Stimulated activated CD4-positive, alpha-beta T cell treated with anti-CD3 and anti-CD28 coated beads, TNF-alpha, amount 100 ng/mL, for 48 hours (primary cell): ENCODE data around the gene VKORC1.

Source experiments
- DNase-seq, 3 donors: peaks; one replicate each; pipeline ENCODE4 v3.0.0-alpha.2; 2020; ENCODE audit warnings: low read depth in 3 of 3

The VKORC1 gene

DNA sequence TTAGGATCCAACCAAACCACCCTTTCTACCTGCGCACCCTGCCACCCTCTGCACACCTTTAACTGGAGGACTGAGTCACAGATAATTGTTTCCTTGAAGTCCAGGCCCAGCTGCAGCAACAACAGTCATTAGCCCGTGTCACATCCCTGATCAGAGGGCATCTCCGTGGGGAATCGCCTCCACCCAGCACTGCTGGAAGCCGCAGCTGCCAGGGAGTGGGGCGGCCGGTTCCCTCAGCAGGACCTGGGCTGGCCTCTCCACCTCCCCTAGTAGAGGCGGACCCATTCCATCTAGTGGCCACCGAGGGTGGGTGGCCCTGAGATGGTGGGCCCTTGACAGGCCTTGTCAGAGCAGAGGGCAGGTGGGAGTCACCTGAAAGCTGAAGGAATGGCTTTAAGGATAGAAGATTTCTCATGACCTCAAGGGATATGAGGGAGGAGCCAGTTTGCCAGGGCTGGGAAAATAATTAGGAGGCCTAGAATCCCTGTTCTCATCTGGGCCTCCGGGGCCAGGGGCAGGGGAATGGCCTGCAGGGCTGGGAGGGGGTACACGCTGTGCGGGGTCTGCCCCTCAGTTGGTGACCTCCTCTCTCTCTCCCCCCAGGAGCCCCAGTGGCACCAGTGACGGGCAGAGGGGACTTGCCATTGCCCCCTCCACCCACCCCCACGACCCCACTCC lies 12.1 kb downstream of the VKORC1 start:
- no peak for DNase-seq

DNA sequence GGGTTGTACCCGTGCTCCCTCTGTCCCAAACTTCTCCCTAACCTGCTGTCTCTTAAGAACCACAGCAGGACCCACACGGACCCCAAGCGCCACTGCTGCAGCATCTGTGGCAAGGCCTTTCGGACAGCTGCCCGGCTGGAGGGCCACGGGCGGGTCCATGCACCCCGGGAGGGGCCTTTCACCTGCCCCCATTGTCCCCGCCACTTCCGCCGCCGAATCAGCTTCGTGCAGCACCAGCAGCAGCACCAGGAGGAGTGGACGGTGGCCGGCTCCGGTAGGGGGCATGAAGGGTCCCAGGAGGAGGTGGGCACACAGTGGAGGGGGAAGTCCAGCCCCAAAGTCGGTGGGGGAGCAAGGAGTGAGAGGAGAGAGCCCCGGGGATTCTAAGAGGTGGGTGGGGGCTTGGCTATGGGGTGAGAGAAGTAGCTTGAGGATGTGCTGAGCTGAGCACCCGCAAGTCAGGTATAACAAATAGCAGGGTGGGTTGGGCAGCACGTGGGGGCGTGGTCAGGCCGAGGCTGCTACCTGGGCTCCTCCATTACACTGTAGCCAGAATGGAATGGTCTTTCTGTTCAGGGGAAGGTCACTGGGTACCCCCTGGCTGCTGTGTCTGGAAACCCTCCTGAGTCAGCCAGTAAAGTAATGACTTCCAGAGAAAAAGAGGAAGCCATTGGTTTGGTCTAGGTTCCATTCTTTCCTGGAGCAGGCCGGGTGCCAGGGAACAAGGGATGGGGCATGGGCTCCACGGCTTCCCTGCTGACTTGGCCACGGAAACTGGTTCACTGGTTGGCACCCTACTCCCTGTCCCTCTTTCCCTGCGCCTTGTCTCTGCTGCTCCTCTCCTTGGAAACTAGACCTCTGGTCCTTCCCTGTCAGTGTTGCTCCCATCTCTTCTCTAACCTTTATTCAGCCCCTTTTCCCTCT lies 12.9 kb downstream of the VKORC1 start:
- no peak for DNase-seq

DNA sequence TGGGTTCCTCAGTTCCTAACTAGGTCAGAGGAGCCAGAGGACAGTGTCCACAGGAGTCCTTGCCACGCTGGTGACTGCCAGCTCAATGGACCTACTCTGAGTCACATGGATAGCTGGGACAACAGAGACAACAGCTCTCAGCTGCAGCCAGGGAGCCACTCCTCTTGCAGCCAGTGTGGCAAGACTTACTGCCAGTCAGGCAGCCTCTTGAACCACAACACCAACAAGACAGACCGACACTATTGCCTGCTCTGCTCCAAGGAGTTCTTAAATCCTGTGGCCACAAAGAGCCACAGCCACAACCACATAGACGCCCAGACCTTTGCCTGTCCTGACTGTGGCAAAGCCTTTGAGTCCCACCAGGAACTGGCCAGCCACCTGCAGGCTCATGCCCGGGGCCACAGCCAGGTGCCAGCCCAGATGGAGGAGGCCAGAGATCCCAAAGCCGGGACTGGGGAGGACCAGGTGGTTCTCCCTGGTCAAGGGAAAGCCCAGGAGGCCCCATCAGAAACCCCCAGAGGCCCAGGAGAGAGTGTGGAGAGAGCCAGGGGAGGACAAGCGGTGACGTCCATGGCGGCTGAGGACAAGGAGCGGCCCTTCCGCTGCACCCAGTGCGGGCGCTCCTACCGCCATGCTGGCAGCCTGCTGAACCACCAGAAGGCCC lies 13.7 kb downstream of the VKORC1 start:
- no peak for DNase-seq

DNA sequence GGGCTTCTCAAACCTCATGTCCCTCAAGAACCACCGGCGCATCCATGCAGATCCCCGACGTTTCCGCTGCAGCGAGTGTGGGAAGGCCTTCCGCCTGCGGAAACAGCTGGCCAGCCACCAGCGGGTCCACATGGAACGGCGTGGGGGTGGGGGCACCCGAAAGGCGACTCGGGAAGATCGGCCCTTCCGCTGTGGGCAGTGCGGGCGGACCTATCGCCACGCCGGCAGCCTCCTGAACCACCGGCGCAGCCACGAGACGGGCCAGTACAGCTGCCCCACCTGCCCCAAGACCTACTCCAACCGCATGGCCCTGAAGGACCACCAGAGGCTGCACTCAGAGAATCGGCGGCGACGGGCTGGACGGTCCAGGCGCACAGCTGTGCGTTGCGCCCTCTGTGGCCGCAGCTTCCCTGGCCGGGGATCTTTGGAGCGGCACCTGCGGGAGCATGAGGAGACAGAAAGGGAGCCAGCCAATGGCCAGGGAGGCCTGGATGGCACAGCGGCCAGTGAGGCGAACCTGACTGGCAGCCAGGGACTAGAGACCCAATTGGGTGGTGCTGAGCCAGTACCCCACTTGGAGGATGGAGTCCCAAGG lies 14.5 kb downstream of the VKORC1 start:
- no peak for DNase-seq

DNA sequence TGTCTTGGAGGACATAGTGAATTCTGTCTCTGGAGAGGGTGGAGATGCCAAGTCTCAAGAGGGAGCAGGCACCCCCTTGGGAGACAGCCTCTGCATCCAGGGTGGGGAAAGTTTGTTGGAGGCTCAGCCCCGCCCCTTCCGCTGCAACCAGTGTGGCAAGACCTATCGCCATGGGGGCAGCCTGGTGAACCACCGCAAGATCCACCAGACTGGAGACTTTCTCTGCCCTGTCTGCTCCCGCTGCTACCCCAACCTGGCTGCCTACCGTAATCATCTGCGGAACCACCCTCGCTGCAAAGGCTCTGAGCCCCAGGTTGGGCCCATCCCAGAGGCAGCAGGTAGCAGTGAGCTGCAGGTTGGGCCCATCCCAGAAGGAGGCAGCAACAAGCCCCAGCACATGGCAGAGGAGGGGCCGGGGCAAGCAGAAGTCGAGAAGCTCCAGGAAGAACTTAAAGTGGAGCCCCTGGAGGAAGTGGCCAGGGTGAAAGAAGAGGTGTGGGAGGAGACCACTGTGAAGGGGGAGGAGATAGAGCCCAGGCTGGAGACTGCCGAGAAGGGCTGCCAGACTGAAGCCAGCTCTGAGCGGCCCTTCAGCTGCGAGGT lies 15.2 kb downstream of the VKORC1 start:
- DNase-seq = no peak

DNA sequence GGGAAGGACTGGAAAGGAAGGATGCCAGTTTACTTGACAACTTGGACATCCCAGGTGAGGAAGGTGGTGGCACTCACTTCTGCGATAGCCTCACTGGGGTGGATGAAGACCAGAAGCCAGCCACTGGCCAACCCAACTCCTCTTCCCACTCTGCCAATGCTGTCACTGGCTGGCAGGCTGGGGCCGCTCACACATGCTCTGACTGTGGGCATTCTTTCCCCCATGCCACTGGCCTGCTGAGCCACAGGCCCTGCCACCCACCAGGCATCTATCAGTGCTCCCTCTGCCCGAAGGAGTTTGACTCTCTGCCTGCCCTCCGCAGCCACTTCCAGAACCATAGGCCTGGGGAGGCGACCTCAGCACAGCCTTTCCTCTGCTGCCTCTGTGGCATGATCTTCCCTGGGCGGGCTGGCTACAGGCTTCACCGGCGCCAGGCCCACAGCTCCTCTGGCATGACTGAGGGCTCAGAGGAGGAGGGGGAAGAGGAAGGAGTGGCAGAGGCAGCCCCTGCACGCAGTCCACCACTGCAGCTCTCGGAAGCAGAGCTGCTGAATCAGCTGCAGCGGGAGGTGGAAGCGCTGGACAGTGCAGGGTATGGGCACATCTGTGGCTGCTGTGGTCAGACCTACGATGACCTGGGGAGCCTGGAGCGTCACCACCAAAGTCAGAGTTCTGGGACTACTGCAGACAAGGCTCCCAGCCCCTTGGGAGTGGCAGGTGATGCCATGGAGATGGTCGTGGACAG lies 15.8 kb downstream of the VKORC1 start:
- DNase-seq = no peak

DNA sequence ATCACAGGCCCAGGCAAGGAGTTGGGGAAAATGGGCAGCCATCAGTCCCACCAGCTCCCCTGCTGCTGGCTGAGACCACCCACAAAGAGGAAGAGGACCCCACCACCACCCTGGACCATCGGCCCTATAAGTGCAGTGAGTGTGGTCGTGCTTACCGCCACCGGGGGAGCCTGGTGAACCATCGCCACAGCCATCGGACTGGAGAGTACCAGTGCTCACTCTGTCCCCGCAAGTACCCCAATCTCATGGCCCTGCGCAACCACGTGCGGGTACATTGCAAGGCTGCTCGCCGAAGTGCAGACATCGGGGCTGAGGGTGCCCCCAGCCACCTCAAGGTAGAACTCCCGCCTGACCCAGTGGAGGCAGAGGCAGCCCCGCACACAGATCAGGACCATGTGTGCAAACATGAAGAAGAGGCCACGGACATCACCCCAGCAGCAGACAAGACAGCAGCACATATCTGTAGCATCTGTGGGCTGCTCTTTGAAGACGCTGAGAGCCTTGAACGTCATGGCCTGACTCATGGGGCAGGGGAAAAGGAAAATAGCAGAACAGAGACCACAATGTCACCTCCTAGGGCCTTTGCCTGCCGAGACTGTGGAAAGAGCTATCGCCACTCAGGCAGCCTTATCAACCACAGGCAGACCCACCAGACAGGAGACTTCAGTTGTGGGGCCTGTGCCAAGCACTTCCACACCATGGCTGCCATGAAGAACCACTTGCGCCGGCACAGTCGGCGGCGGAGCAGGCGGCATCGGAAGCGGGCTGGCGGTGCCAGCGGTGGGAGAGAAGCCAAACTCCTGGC lies 16.8 kb downstream of the VKORC1 start:
- DNase-seq = no peak

DNA sequence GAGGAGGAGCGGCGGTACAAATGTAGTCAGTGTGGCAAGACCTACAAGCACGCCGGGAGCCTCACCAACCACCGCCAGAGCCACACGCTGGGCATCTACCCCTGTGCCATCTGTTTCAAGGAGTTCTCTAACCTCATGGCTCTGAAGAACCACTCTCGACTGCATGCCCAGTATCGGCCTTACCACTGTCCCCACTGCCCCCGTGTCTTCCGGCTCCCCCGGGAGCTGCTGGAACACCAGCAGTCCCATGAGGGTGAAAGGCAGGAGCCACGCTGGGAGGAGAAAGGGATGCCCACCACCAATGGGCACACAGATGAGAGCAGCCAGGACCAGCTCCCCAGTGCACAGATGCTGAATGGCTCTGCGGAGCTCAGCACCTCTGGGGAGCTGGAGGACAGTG lies 17.6 kb downstream of the VKORC1 start:
- DNase-seq = no peak

DNA sequence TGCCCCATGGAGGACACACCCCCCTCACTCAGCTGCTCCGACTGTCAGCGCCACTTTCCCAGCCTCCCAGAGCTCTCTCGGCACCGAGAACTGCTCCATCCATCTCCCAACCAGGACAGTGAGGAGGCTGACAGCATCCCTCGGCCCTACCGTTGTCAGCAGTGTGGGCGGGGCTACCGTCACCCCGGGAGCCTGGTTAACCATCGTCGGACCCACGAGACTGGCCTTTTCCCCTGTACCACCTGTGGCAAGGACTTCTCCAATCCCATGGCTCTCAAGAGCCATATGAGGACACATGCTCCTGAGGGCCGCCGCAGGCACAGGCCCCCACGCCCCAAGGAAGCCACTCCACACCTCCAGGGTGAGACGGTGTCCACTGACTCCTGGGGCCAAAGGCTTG lies 18.3 kb downstream of the VKORC1 start:
- no peak for DNase-seq

DNA sequence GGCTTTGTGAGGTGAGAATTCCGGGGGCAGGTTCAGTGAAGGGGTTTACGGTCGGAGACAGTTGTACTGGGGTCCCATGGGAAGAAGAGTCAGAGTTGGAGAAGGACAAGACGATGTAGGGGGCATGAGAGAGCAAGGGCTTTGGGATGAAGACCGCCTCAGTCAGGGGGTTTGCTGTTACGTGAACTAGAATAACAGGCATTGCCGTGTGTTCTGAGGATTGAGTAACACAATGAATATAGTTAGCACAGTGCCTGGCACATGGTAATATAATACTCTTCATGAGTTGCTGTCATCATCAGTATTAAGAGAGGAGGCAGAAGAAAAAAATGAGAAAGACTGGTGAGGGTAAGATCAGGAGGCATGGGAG lies 19.8 kb downstream of the VKORC1 start:
- DNase-seq = no peak

DNA sequence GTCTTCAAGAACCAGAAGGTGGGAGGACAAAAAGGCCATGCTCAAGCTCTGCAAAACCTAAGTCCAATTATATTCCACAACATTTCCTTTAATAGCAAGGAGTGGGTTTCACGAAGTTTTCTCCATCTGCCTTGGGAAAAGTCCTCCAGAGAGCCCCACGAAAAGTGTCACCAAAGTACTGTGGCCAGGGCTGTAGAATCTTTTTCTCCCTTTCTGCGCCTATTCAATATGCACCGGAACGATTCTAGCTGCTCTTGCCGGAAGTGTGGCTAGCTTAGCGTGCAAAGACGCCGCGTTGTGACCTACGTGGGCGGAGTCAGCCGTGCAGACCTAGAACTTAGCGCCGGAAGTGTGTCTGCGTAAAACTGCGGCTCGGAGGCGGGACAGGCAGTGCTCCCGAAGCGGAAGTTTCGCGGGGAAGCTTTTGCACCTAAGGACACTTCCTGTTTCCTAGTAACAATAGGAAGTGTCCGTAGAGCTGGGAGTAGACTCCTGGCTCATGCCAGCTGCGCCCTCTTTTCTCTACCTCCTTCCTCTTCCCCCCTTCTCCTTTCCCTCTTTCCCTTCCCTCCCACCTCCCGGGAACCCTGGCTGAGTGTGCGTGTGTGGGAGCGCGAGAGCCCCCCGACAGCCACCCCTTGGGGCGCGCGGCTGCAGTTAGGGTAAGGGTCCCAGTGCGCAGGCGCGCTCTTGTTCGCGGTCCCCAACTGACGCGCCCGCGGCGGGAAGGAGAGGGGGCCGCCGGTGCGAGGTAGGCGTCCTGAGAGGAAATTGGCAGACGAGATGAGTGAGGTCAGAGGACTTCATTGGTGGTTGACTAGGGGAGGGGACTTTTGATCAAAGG lies 20.4 kb downstream of the VKORC1 start, which contains the start of the genes ZNF646 and ZNF668:
Gene ZNF646, plus strand, starts transcription at position 453 of the 844 bp plus-strand sequence. CDS start 1,903 bp downstream, outside the sequence.
Gene ZNF668, minus strand, starts transcription at position 271 of the 844 bp plus-strand sequence. CDS start 9,781 bp downstream, outside the sequence.
- peak; percentile 97 to 99 (median 97) for DNase-seq

DNA sequence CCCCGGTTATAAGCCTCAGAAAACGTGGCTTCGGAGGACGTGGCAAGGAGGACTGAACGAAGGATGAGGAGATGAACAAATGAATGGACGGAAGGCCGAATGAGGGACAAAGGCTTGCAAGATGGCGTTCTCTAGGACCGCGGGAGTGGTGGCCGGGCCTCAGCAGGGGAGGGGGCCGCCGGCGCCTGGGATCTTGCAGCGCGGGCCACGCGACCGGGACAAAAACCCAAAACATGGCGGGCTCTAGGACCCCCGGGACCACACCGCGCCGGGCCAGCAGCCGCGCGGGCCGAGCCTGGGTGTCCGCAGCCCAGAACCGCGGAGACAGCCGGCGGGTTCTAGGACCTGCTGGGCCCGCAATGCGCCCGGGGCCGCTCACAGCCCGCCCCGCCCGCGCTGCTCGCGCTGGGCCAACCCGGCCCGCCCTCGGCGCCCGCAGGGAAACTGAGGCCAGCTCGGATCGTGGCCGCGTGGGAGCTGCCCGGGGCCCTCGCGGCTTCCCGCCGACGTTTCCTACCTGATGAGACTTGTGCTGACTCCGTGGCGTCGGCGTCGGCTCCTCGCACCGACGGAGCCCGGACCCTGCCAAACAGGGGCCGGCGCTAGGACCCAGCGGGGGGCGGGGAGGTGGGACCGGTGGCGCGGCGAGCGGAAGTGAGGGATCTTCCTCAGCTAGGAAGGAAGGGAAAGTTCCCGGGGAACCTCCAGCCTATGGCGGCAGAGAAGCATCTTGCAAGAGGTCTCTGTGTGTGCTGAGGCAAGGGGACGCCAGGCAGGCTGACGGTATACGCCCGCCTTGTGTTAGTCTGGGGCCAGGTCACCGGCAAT lies 21.2 kb downstream of the VKORC1 start:
- DNase-seq = peak; percentile 77 to 92 (median 78)

DNA sequence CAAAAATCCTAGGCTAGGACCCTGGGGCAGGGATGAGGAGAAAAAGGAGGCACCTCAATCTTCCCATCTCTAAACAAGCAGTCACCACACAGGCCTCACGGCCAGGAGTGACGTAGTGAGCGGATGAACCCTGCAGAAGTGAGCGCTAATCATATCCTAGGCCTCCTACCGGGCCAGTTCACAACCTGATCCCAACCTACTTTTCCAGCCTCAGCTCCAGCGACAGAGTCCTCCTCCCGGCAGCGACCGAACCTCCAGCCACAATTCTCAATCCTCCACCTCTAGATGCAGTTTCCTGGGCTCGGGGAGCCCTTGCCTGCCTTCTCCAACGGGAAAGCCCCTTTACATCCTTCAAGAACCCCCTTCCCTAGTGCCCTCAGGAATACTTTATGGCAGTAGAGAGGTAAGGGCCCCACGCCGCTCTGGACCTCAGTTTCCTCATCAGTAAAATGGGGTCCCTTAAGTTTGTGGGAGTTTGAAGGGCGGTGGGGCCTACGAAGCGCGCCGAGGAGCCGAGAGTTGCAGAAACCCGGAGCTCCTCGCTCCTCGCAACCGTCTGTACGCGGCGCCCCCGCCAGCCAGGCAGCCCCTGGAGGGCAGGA lies 22.0 kb downstream of the VKORC1 start:
- DNase-seq = no peak

DNA sequence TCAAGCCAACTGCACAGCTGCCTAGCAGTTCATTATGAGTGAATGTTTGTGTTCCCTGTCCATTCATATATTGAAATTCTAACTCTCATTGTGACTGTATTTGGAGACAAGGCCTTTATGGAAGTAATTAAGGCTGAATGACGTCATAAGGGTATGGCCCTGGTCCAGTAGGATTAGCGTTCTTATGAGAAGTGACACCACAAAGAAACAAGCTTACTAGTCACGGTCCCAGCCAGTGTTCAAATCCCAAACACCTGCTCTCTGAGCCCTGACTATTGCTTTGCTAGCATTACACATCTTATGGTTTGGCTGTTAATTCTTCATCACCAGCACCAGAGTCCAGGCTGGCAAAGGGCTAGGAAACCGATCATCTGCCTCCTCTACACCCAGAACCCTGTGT lies 22.7 kb downstream of the VKORC1 start:
- DNase-seq = no peak

DNA sequence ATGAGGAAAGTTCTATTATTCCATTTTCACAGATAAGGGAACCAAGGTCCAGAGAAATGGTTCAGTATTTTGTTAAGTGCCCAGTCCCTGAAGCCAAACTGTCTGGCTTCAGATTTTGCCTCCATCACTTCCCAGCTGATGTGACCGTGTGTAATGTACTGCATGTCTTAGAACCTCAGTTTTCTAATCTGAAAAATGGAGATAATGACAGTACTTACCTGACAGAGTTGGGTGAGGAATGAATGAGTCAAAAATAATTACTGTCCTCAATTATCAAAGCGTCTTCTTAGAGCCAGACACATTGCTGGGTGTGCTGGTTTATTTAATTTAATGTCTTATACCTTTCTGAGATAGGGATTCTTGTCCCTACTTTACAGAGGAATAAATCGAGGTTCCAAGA lies 27.3 kb downstream of the VKORC1 start:
- no peak for DNase-seq

DNA sequence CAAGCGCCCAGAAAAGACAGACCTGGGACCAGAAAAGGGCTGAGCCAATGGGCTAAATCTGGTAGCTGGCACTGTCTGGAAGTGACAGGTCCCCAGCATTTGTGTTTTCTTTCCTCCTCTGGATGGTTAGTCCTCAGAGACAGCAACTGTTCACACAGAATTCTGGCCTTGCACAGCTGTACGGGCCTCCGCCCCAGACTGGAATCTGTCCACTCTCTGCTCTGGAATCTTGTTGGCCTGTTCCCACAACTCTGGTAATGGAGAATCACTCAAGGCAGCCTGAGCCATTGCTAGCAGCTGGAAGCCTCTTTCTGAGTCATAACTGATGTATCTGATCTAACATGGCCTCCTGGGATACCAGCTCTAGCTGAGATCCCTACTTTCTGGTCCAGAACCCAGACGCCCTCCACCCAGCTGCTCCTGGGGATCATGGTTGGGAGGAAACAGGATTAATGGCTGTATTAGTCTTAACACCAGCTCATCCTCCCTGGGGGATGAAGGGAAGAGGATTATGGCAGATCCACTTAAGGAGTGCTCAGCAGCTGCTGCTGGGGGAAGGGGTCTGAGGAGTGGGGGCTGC lies 29.6 kb downstream of the VKORC1 start:
- no peak for DNase-seq

DNA sequence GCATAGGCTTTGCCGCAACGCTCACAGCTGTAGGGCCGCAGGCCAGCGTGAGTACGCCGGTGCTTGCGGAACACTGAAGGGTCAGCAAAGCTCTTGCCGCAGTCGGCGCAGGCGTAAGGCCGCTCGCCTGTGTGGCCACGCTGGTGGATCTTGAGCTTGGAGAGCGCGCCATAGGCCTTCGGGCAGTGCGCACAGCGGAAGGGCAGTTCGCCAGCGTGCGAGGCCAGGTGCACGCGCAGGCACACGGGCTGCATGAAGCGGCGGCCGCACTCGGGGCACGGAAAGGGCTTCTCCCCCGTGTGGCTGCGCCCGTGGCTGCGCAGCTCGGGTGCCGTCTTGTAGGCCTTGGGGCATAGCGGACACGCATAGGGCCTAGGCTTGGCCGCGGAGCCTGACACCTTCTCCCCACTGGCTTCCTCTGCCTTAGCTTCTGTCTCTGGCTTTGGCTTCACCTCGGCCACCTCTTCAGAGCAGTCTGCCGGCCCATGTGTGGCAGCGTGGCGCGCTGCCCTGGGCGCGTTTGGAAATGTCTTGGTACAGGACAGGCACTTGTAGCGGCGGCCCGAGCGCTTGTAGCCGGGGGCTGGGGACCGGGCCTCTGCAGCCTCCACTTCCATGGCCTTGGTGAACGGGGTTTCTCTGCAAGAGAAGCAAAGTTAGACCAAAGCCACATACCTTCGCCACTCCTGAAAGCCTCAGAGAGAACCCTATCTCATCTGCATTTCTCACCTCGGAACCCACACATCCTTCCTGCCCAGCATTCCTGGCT lies 30.6 kb downstream of the VKORC1 start:
- DNase-seq = no peak
